Medulla oblongata (tissue), 1 donor: ENCODE data around the gene ERVW-1.
"Not testable (repeated sequence)": the region's sequence is repeated elsewhere in the genome, so short reads cannot be mapped to it uniquely, and the experiment has no call there.

Source experiments
- DNase-seq: peaks from one replicate; pipeline ENCODE4 v3.0.0-alpha.2; 2015; ENCODE audit errors: extremely low spot score

The ERVW-1 gene

GRCh38 chr7:92475261-92475770, 2.4 kb downstream of the ERVW-1 start:
- not testable (repeated sequence) for DNase-seq

GRCh38 chr7:92473989-92474388, 3.8 kb downstream of the ERVW-1 start:
- not testable (repeated sequence) for DNase-seq

GRCh38 chr7:92468589-92468988, 9.2 kb downstream of the ERVW-1 start:
- not testable (repeated sequence) for DNase-seq

- DNase-seq = no peak
Observed at GRCh38 chr7:92466682-92467081, 11.1 kb downstream of the ERVW-1 start.

GRCh38 chr7:92464515-92464914, 13.2 kb downstream of the ERVW-1 start:
- DNase-seq = no peak

GRCh38 chr7:92462560-92462959, 15.2 kb downstream of the ERVW-1 start:
- no peak for DNase-seq

GRCh38 chr7:92461027-92462003, 16.4 kb downstream of the ERVW-1 start:
- DNase-seq = peak; percentile 13

- DNase-seq = no peak
Observed at GRCh38 chr7:92460510-92460909, 17.2 kb downstream of the ERVW-1 start.

GRCh38 chr7:92460109-92460508, 17.6 kb downstream of the ERVW-1 start:
- no peak for DNase-seq

GRCh38 chr7:92456236-92456635, 21.5 kb downstream of the ERVW-1 start:
- DNase-seq = no peak

GRCh38 chr7:92451645-92452044, 26.1 kb downstream of the ERVW-1 start:
- DNase-seq = no peak

GRCh38 chr7:92448205-92448747, 29.5 kb downstream of the ERVW-1 start:
- peak; percentile 80 for DNase-seq

GRCh38 chr7:92447345-92448204, 30.2 kb downstream of the ERVW-1 start, which contains the start of gene GATAD1:
TSS of gene GATAD1 (plus strand) at chr7:92447482. CDS start at chr7:92447730, 248 bp downstream.
- DNase-seq = peak; percentile 96

- DNase-seq = no peak
Observed at GRCh38 chr7:92446869-92447344, 30.8 kb downstream of the ERVW-1 start.

- not testable (repeated sequence) for DNase-seq
Observed at GRCh38 chr7:92442720-92443119, 35.0 kb downstream of the ERVW-1 start.

- no peak for DNase-seq
Observed at GRCh38 chr7:92437956-92438491, 39.7 kb downstream of the ERVW-1 start.

- DNase-seq = no peak
Observed at GRCh38 chr7:92436612-92437445, 40.9 kb downstream of the ERVW-1 start.

GRCh38 chr7:92435542-92435941, 42.2 kb downstream of the ERVW-1 start:
- DNase-seq = no peak

GRCh38 chr7:92433019-92433418, 44.7 kb downstream of the ERVW-1 start:
- DNase-seq = no peak

- no peak for DNase-seq
Observed at GRCh38 chr7:92432299-92432946, 45.3 kb downstream of the ERVW-1 start.
